KMS-11 (cell line): ENCODE measurements around the gene KIAA0319L.

ENCODE experiments used
- H2AFZ ChIP-seq: fragments of 200-600 bp; sonication (generic); 2 replicates; pipeline ENCODE4 v1.6.1; 2016; ENCODE audit warnings: antibody characterized with exemption, mixed run types, low read depth
- H3K27ac ChIP-seq: fragments of 200-600 bp; sonication (generic); 2 replicates; pipeline ENCODE4 v1.6.1; 2016; ENCODE audit warnings: mild to moderate bottlenecking, mixed run types
- H3K27me3 ChIP-seq: fragments of 200-600 bp; sonication (generic); 2 replicates; pipeline ENCODE4 v1.6.1; 2017; ENCODE audit warnings: mild to moderate bottlenecking, low read depth, mixed run types, moderate library complexity; ENCODE audit not compliant: insufficient read depth
- H3K36me3 ChIP-seq: fragments of 200-600 bp; sonication (generic); 2 replicates; pipeline ENCODE4 v1.6.1; 2017; ENCODE audit warnings: mild to moderate bottlenecking, mixed run types; ENCODE audit not compliant: insufficient read depth
- H3K4me1 ChIP-seq: fragments of 200-600 bp; sonication (generic); 2 replicates; pipeline ENCODE4 v1.6.1; 2016; ENCODE audit warnings: mild to moderate bottlenecking, low read depth, mixed run types; ENCODE audit not compliant: poor library complexity, severe bottlenecking
- H3K4me2 ChIP-seq: fragments of 200-600 bp; sonication (generic); 2 replicates; pipeline ENCODE4 v1.7.0; 2016; ENCODE audit warnings: mild to moderate bottlenecking, mixed run types
- H3K4me3 ChIP-seq: fragments of 200-600 bp; sonication (generic); IDR thresholded peaks from 2 replicates; pipeline ENCODE4 v1.6.1; 2017; ENCODE audit warnings: low read depth, low read length, mixed read lengths; ENCODE audit not compliant: insufficient read depth
- H3K79me2 ChIP-seq: fragments of 200-600 bp; sonication (generic); 2 replicates; pipeline ENCODE4 v1.6.1; 2016; ENCODE audit warnings: low read depth, mixed run types; ENCODE audit not compliant: insufficient read depth
- H3K9ac ChIP-seq: fragments of 200-600 bp; sonication (generic); 2 replicates; pipeline ENCODE4 v1.6.1; 2016; ENCODE audit warnings: mild to moderate bottlenecking, mixed run types
- H4K20me1 ChIP-seq: fragments of 200-600 bp; sonication (generic); 2 replicates; pipeline ENCODE4 v1.6.1; 2016; ENCODE audit warnings: mild to moderate bottlenecking, mixed run types; ENCODE audit not compliant: insufficient read depth
- CTCF ChIP-seq: fragments of 200-600 bp; sonication (generic); conservative IDR thresholded peaks from 2 replicates; pipeline ENCODE4 v1.6.1; 2017; ENCODE audit warnings: low read depth, mild to moderate bottlenecking, antibody characterized with exemption, low read length, moderate library complexity, mixed read lengths

KIAA0319L gene

GRCh38 chr1:35452106-35452774, 105.0 kb downstream of the KIAA0319L start:
- no peak overlapping the region for H3K27ac ChIP-seq
- H2AFZ ChIP-seq: no peak overlapping the region
- H3K36me3 ChIP-seq: no peaks in the 10 kb centered on the region
- no peaks in the 10 kb centered on the region for H3K79me2 ChIP-seq
- no peak overlapping the region for H3K9ac ChIP-seq
- no peak overlapping the region for H3K4me3 ChIP-seq
- peaks cover 5% of the 10 kb centered on the region for H3K4me1 ChIP-seq
- H3K27me3 ChIP-seq: no peaks in the 10 kb centered on the region
- H3K4me2 ChIP-seq: no peak overlapping the region
- no peaks in the 10 kb centered on the region for H4K20me1 ChIP-seq
- no peak for TF ChIP-seq CTCF

- no peaks in the 10 kb centered on the region for H3K36me3 ChIP-seq
Observed at GRCh38 chr1:35451125-35451528, 106.1 kb downstream of the KIAA0319L start.

GRCh38 chr1:35449334-35450008, 107.7 kb downstream of the KIAA0319L start:
- no peak overlapping the region for H3K4me2 ChIP-seq
- H3K4me1 ChIP-seq: no peaks in the 10 kb centered on the region
- no peak overlapping the region for H3K9ac ChIP-seq
- no peaks in the 10 kb centered on the region for H3K79me2 ChIP-seq
- H3K27ac ChIP-seq: no peak overlapping the region
- H3K36me3 ChIP-seq: no peaks in the 10 kb centered on the region
- no peak overlapping the region for H3K4me3 ChIP-seq
- no peak overlapping the region for H2AFZ ChIP-seq
- no peaks in the 10 kb centered on the region for H4K20me1 ChIP-seq
- TF ChIP-seq CTCF: no peak
- no peaks in the 10 kb centered on the region for H3K27me3 ChIP-seq

More at GRCh38 chr1:35451125-35451528, 106.1 kb downstream of the KIAA0319L start:
- Histone ChIP-seq H3K27me3 (no peaks in the 10 kb centered on the region), H3K9ac (no peak overlapping the region), H4K20me1 (no peaks in the 10 kb centered on the region), H3K4me1 (peaks cover 5% of the 10 kb centered on the region), H3K4me3 (no peak overlapping the region), H3K4me2 (no peak overlapping the region), H3K27ac (no peak overlapping the region), H3K79me2 (no peaks in the 10 kb centered on the region), H2AFZ (no peak overlapping the region)
- peak; percentile 88 for TF ChIP-seq CTCF

GRCh38 chr1:35448344-35448801, 108.8 kb downstream of the KIAA0319L start:
- Histone ChIP-seq H3K4me3 (no peak overlapping the region), H3K4me1 (no peaks in the 10 kb centered on the region), H3K9ac (no peak overlapping the region), H3K4me2 (no peak overlapping the region), H3K27ac (no peak overlapping the region), H3K36me3 (no peaks in the 10 kb centered on the region), H3K27me3 (no peaks in the 10 kb centered on the region), H3K79me2 (no peaks in the 10 kb centered on the region), H4K20me1 (no peaks in the 10 kb centered on the region), H2AFZ (no peak overlapping the region)
- no peak for TF ChIP-seq CTCF
